Esophagus squamous epithelium (tissue), 4 donors: ENCODE data around the gene AKAP17A.

Experiments used
- POLR2A ChIP-seq, 4 donors: fragments of 450-650 bp; IDR thresholded peaks; one replicate each; pipeline ENCODE4 v1.6.1; 2017; ENCODE audit warnings: antibody characterized with exemption in 4 of 4, mild to moderate bottlenecking in 4 of 4, moderate library complexity in 3 of 4
- TF ChIP-seq, protein P1 (sequence below), 6 experiments: fragments of 450-650 bp in 4 of 6; fragments of 200-600 bp in 2 of 6; sonication (generic) in 2 of 6; IDR thresholded peaks; one replicate each; pipeline ENCODE4 v1.5.1; 2016 to 2019; ENCODE audit warnings: antibody characterized with exemption in 6 of 6, mild to moderate bottlenecking in 4 of 6, moderate library complexity in 4 of 6

DNA sequence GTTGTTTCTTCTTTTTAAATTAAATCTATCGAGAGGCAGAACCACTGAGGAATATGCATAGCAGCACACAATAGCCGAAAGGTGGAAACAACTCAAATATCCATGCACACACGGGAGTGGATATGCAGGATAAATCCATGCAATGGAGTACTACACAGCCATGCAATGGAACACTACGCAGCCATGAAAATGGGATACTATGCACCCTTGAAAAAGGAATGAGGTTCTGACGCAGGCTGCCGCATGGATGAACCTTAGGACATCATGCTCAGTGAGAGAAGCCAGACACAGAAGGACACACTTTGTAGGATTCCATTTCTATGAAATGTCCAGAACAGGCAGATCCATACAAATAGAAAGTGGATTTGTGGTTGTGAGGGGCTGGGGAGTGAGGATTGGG, 36.0 kb upstream of the AKAP17A start:
- TF ChIP-seq, protein P1, sequence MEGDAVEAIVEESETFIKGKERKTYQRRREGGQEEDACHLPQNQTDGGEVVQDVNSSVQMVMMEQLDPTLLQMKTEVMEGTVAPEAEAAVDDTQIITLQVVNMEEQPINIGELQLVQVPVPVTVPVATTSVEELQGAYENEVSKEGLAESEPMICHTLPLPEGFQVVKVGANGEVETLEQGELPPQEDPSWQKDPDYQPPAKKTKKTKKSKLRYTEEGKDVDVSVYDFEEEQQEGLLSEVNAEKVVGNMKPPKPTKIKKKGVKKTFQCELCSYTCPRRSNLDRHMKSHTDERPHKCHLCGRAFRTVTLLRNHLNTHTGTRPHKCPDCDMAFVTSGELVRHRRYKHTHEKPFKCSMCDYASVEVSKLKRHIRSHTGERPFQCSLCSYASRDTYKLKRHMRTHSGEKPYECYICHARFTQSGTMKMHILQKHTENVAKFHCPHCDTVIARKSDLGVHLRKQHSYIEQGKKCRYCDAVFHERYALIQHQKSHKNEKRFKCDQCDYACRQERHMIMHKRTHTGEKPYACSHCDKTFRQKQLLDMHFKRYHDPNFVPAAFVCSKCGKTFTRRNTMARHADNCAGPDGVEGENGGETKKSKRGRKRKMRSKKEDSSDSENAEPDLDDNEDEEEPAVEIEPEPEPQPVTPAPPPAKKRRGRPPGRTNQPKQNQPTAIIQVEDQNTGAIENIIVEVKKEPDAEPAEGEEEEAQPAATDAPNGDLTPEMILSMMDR (IDR thresholded peaks at IDR 0.05): no peak
- no peak for TF ChIP-seq POLR2A (IDR thresholded peaks at IDR 0.05)
